ENCODE data around the gene OMP. TPM values are rescaled to one million over a fixed set of nuclear protein-coding genes. Genes with fewer than 3 reads are reported as not detected.
A peak's percentile ranks its signal among the peaks of the same experiment; 100 is the strongest.

OMP gene
- total and polyA plus RNA-seq, 2 of the 13 experiments (the other 11 are each of a cell fraction or from before 2014, with no cell fraction given) = not detected

DNA sequence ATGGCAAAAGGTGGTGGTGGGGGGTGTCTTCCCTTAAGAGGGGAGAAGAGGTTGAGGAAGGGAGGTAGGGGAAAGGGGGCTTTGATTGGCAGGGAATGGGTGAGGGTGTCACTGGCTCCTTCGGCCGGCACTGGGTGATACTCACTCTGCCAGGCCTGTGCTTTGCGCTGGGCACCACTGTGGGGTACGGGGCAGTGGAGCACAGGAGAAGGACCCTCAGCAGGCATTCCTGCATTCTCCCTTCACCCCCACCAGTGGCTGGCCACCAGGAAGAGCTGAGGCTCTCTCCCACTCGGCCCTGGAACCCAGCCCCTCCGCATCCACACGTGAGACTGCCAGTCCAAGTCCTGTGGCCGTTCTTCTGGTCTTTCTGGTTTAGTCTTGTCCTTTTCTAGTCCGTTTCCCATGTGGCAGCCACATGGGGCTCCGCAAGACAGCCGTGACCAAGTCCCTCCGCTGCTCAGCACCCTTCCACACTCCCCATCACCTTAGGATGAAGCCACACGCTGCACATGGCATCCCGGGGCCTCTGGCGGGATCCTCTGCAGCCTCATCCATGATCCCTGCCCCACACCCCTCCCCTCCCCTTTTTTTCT lies 27.9 kb upstream of the OMP start (continued):
- TF ChIP-seq CENPT (CRISPR knock-in tag; IDR thresholded peaks at IDR 0.05; ENCODE audit: low read depth) = no peak
- TF ChIP-seq KLF9 (CRISPR knock-in tag; IDR thresholded peaks at IDR 0.05; ENCODE audit: low read depth) = no peak
- TF ChIP-seq BRD4 (CRISPR knock-in tag; IDR thresholded peaks at IDR 0.05) = no peak
- TF ChIP-seq ZNF704 (CRISPR knock-in tag; IDR thresholded peaks at IDR 0.05; ENCODE audit: borderline replicate concordance) = no peak
- TF ChIP-seq PTBP1 (IDR thresholded peaks at IDR 0.05; ENCODE audit: low read depth, low read length, poor library complexity, severe bottlenecking) = no peak
- no peak for TF ChIP-seq ZNF616 (CRISPR knock-in tag; IDR thresholded peaks at IDR 0.05; ENCODE audit: low read depth)

GRCh38 chr11:77075425-77075905 lies 27.2 kb upstream of the OMP start:
- intact Hi-C loops (cut with micrococcal nuclease; ENCODE audit: unreplicated experiment) (no loop called here), in situ Hi-C loops (cut with HindIII; ENCODE audit: extremely low pct_ligation_motif_present, low pct_unique_long_range_greater_than_20kb) (no loop called here)
- Histone ChIP-seq H4K20me1 (ENCODE audit: insufficient read depth, low read length) (no peaks in the 10 kb centered on the region), H3K36me3 (replicated peaks in 1 of 2; ENCODE audit: control insufficient read depth in 1 of 2, insufficient read depth in 2 of 2, low read length in 2 of 2) (no peaks in the 10 kb centered on the region), H3K9ac (ENCODE audit: insufficient read depth, low read depth, low read length) (no peak overlapping the region), H3K27ac (ENCODE audit: extremely low read length, insufficient read depth, low read length) (no peak overlapping the region), H3K4me3 (replicated peaks in 1 of 3; ENCODE audit: insufficient read depth in 1 of 3, low read depth in 2 of 3, low read length in 3 of 3) (no peak overlapping the region), H3K4me1 (ENCODE audit: insufficient read depth, low read length) (peaks cover 25% of the 10 kb centered on the region), H3K27me3 (ENCODE audit: control insufficient read depth in 1 of 2, insufficient read depth in 2 of 2, low read length in 2 of 2) (peaks cover 0 to 26% of the 10 kb centered on the region in 2 experiments; a peak in 3 of 5 replicates), H2AFZ (ENCODE audit: low read length) (no peak overlapping the region), H3K9me3 (ENCODE audit: low read length) (no peaks in the 10 kb centered on the region), H3K4me2 (ENCODE audit: low read depth, low read length) (no peak overlapping the region), H3K79me2 (ENCODE audit: insufficient read depth, low read length) (no peaks in the 10 kb centered on the region)
- ATAC-seq = peak; percentile 60
- POLR2A ChIA-PET = interaction anchor here (1.0 kb wide), 1 partner anchor 9 kb away, joined by 4 read pairs; the partner anchor contains the start of gene CAPN5
- FAIRE-seq = no peak
- no peak for DNase-seq (ENCODE audit: low spot score)
- BruUV-seq (replicated peaks) = no TSS peak
- 0% methylated on average over 2 of the region's 5 CpGs for WGBS (ENCODE audit: low lambda C conversion rate)
- CTCF ChIA-PET (ENCODE audit: low intra/inter-chr PET ratio, low total read pairs) = no interaction called here
- TF ChIP-seq ZNF7 (CRISPR knock-in tag; IDR thresholded peaks at IDR 0.05) (no peak), IRF9 (CRISPR knock-in tag; IDR thresholded peaks at IDR 0.05; ENCODE audit: borderline replicate concordance) (no peak), HES4 (CRISPR knock-in tag; IDR thresholded peaks at IDR 0.05; ENCODE audit: borderline replicate concordance) (no peak), TFAP4 (IDR thresholded peaks at IDR 0.05; ENCODE audit: borderline replicate concordance, low read depth) (peak; percentile 40; the same call in 1 of the 2 replicates), SSRP1 (CRISPR knock-in tag; IDR thresholded peaks at IDR 0.05) (no peak), TBX2 (CRISPR knock-in tag; IDR thresholded peaks at IDR 0.05; ENCODE audit: borderline replicate concordance) (0 out of 2 replicates have a peak, but pooled peaks have one; percentile 6), ZNF251 (CRISPR knock-in tag; IDR thresholded peaks at IDR 0.05) (no peak), ZNF768 (CRISPR knock-in tag; IDR thresholded peaks at IDR 0.05) (peak; percentile 85), IKZF4 (CRISPR knock-in tag; IDR thresholded peaks at IDR 0.05; ENCODE audit: borderline replicate concordance, low read depth, not compliant biosample characterization) (no peak), GTF2F1 (IDR thresholded peaks at IDR 0.05; ENCODE audit: low read length) (no peak), ZNF761 (CRISPR knock-in tag; conservative IDR thresholded peaks at IDR 0.05) (no peak), ZBTB20 (CRISPR knock-in tag; IDR thresholded peaks at IDR 0.05; ENCODE audit: borderline replicate concordance, low read depth) (no peak), MLX (CRISPR knock-in tag; IDR thresholded peaks at IDR 0.05) (no peak)
- TF ChIP-seq, protein P1, sequence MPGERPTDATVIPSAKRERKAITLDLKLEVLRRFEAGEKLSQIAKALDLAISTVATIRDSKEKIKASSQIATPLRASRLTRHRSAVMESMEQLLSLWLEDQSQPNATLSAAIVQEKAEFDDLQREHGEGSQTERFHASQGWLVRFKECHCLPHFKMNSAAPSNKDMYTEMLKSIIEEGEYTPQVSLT (CRISPR knock-in tag; IDR thresholded peaks at IDR 0.05; ENCODE audit: borderline replicate concordance, low read depth) = no peak

Data from HepG2 (cell line).